IMR-90 (cell line): Measurements from ENCODE around the gene PTPRO.

Experiments
- BHLHE40 ChIP-seq: fragments of 150-350 bp; IDR thresholded peaks from 2 replicates; pipeline ENCODE4 v1.6.1; 2016; ENCODE audit warnings: mild to moderate bottlenecking, low read depth, low read length
- CEBPB ChIP-seq: IDR thresholded peaks from 2 replicates; pipeline ENCODE4 v1.6.1; 2012; ENCODE audit warnings: low read depth, low read length, improper control_type of control experiment
- CHD1 ChIP-seq: IDR thresholded peaks from 2 replicates; pipeline ENCODE4 v1.6.1; 2012; ENCODE audit warnings: low read depth, low read length, improper control_type of control experiment
- CTCF ChIP-seq: conservative IDR thresholded peaks from 2 replicates; pipeline ENCODE4 v1.5.1; 2012; ENCODE audit warnings: mild to moderate bottlenecking, low read depth, low read length, improper control_type of control experiment
- ELK1 ChIP-seq: fragments of 150-350 bp; IDR thresholded peaks from 2 replicates; pipeline ENCODE4 v1.6.1; 2016; ENCODE audit warnings: low read depth, mild to moderate bottlenecking, low read length, moderate library complexity, borderline replicate concordance
- FOS ChIP-seq: fragments of 150-350 bp; IDR thresholded peaks from 2 replicates; pipeline ENCODE4 v1.6.1; 2016; ENCODE audit warnings: low read depth, low read length
- MAFK ChIP-seq: IDR thresholded peaks from 2 replicates; pipeline ENCODE4 v1.6.1; 2012; ENCODE audit warnings: low read depth, low read length, improper control_type of control experiment
- MAZ ChIP-seq: IDR thresholded peaks from 2 replicates; pipeline ENCODE4 v1.6.1; 2012; ENCODE audit warnings: low read depth, mild to moderate bottlenecking, low read length, improper control_type of control experiment, moderate library complexity, borderline replicate concordance
- NFE2L2 ChIP-seq: fragments of 150-350 bp; IDR thresholded peaks from 2 replicates; pipeline ENCODE4 v1.6.1; 2016; ENCODE audit warnings: low read depth, mild to moderate bottlenecking, low read length
- POLR2A ChIP-seq: IDR thresholded peaks from 2 replicates; pipeline ENCODE4 v1.6.1; 2012; ENCODE audit warnings: mild to moderate bottlenecking, low read depth, low read length
- RAD21 ChIP-seq: IDR thresholded peaks from 2 replicates; pipeline ENCODE4 v1.6.1; 2012; ENCODE audit warnings: low read length, improper control_type of control experiment
- RCOR1 ChIP-seq: IDR thresholded peaks from 2 replicates; pipeline ENCODE4 v1.6.1; 2012; ENCODE audit warnings: mild to moderate bottlenecking, low read length, improper control_type of control experiment; ENCODE audit not compliant: insufficient replicate concordance
- SMC3 ChIP-seq: fragments of 150-350 bp; IDR thresholded peaks from 2 replicates; pipeline ENCODE4 v1.6.1; 2016; ENCODE audit warnings: low read depth, mild to moderate bottlenecking, antibody characterized with exemption, low read length, moderate library complexity
- USF2 ChIP-seq: fragments of 150-350 bp; IDR thresholded peaks from 2 replicates; pipeline ENCODE4 v1.6.1; 2017; ENCODE audit warnings: mild to moderate bottlenecking, antibody characterized with exemption, low read length, low read depth

GRCh38 chr12:15608941-15609340 is 286.6 kb downstream of the PTPRO start:
- TF ChIP-seq CTCF (no peak), CEBPB (no peak), SMC3 (no peak), POLR2A (no peak), BHLHE40 (no peak), RAD21 (no peak), USF2 (no peak), NFE2L2 (no peak), CHD1 (no peak), MAFK (no peak), RCOR1 (no peak), ELK1 (no peak), MAZ (no peak), FOS (no peak)
